Activated CD8-positive, alpha-beta memory T cell treated with anti-CD3 and anti-CD28 coated beads, Interleukin-2, amount 50 U/mL, for 24 hours (primary cell): ENCODE data around the gene CORIN.
"Not testable (repeated sequence)": the region's sequence is repeated elsewhere in the genome, so short reads cannot be mapped to it uniquely, and the experiment has no call there.

Experiments used
- DNase-seq: peaks from one replicate; pipeline ENCODE4 v3.0.0-alpha.2; 2020; ENCODE audit errors: extremely low read depth

The CORIN gene

DNA sequence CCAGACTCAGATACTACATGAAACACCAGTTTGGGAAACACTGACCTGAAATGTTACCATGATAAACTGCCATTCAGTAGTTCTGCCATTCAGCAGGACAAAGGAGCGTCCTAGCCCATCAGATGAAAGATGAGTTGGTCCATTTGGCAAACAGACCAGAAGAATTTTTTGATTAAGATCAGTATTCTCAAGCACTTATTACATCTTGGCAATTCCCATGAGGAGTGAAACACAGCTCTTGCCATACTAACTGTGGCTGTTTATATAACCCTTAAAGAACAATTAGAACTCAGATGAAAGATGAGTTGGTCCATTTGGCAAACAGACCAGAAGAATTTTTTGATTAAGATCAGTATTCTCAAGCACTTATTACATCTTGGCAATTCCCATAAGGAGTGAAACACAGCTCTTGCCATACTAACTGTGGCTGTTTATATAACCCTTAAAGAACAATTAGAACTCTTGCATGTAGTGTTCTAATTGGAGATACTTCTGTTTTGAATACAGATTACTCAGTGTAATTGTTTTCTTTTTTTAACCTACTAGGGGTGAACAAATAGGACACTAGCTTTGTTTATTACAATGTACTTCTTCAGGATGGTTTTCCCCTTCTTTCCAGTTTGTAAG, 146.0 kb downstream of the CORIN start:
- not testable (repeated sequence) for DNase-seq

DNA sequence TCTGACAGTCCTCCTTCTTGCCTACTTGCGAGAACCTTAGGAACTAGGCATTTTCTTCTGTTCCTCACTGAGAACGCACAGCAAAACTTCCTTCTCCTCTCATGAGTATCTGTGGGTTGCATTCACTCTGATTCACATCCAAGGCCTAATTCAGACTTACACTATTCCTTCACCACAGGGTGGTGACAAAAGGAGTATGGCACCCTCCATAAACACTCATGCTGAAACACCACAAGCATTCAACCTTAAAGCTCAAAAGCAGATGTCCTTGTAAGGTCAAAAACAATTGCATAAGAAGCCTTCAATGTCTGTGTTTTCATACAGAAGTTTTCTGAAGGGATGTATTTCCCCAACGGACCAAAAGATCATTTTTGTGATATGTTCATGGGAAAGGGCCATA, 147.3 kb downstream of the CORIN start:
- DNase-seq = no peak

- peak; percentile 25 for DNase-seq
These were observed 151.5 kb downstream of the CORIN start for GRCh38 chr4:47686294-47686872.

DNA sequence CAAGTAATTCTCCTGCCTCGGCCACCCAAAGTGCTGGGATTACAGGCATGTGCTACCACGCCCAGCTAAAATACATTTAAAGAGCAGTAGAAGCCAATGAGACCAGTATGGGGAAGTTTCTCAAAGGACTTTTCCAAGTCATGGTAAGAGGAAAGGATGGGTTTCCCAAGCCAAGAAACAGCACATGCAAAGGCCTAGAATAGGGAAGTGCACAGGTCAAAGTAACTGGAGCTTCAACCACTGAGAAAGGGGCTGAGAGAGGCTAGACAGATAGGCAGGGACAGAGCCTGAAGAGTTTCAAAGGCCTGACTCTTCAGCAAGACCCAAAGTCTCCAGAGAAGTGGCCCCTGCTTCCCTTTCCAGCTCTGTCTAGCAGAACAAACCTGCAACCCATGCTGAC, 162.1 kb downstream of the CORIN start:
- DNase-seq = no peak

GRCh38 chr4:47674144-47674543, 163.7 kb downstream of the CORIN start:
- no peak for DNase-seq

- DNase-seq = no peak
These were observed 165.2 kb downstream of the CORIN start for GRCh38 chr4:47672696-47673095.

DNA sequence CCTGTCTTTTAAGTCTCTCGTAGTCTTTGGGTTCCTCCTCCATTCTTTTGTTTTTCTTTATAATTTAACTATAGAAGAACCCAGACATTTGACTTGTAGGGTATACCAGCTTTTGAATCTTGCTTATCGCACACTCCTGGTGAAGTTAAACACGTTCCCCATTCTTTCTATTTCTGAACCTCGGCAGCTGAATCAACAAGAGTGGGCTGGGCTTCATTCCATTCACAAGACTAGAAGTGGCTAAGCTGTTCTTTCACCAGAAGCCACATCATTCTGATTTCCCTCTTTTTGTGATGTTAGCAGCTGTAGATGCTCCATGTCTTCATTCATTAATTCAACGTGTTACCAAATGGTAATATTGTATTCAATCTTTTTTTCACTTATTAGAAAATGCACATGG, 167.9 kb downstream of the CORIN start:
- no peak for DNase-seq

GRCh38 chr4:47668810-47669408, 169.0 kb downstream of the CORIN start:
- DNase-seq = no peak

DNA sequence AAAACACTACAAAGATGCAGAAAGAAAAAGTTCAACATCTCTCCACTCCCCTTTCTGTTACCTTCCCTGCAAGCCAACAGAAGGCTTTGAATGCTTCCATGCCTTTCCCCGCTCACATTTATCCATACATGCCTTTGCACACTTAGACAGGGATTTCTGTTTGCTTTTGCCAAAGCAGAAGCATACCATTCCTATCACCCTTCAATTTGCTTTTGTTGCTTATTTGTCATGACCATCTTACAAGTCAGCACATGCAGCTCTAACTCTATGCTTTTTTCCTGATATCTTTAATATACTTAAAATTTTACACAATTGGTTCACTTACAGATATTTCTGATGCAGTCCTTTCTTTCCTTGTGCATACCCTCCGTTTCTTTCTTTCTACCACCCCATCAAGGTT, 169.6 kb downstream of the CORIN start:
- no peak for DNase-seq

DNA sequence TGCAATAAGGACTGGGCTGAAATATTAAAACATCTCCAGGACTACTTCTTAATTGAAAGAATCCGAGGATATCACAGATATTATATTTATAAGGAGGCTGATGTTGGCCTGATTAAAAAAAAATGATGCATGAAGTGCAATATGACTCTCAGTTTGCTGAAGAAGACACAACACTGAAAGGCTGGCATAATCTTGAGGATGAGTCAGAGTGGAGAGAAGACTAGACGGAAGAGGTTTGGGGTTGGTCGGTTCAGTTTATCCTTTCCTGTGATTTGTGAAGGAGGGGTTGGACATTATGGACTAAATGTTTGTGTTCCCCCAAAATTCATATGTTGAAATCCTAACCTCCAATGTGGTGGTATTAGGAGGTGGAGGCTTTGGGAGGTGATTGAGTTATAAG, 170.3 kb downstream of the CORIN start:
- no peak for DNase-seq

DNA sequence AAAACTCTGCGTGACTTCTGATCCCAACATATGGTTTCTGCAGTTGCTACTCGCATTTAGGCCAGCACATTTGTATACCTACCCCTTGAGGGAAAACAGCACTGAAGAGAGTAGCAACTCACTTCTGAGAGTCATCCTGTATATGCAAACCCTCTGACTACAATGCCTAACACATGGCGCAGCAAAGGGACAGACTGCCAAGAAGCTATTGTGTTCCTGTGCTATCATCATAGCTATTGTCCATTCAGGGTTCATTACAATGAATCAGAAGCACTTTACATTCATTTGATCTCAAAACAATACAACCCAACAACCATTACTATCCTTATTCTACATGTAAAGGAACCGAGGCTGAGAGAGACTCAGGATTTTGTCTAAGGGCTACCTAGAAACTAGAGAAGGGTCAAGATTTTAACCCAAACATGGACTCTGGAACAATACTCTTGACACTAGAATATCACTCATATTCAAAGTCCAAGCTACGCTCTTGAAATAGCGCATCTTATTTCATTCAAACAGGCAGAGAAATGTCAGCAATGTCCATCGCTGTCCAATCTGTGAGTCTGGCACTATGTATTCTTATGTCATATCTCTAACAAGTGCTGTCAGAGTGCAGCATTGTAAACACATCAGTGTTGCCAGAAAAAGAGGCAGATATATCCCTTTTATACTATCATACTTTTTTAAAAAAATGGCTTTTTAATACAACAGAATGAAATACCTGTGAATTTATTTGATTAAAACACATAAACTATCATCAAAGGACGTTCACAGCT, 173.6 kb downstream of the CORIN start:
- DNase-seq = no peak

GRCh38 chr4:47662975-47663374, 174.9 kb downstream of the CORIN start:
- DNase-seq = no peak

DNA sequence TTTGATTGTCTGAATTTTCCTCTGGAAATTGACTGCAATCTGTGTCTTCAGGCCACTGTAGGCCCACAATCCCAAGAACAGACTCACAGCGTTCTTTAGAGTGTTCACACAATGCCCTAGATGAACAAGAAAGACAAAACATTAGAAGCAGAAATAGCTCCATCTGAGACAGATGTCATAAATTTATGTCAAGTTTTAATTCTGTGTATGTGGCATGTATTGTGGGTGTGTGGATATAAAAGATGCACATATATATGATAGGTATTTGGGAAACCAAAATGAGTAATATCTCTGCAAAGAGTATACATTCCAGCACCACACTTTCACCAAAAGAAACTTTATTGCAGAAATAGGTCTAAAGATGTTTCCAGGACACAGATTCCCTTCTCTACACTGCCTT, 176.1 kb downstream of the CORIN start:
- no peak for DNase-seq

GRCh38 chr4:47659342-47659741, 178.5 kb downstream of the CORIN start:
- no peak for DNase-seq

- no peak for DNase-seq
These were observed 182.7 kb downstream of the CORIN start for GRCh38 chr4:47654972-47655693.

GRCh38 chr4:47652092-47652491, 185.8 kb downstream of the CORIN start:
- DNase-seq = no peak

DNA sequence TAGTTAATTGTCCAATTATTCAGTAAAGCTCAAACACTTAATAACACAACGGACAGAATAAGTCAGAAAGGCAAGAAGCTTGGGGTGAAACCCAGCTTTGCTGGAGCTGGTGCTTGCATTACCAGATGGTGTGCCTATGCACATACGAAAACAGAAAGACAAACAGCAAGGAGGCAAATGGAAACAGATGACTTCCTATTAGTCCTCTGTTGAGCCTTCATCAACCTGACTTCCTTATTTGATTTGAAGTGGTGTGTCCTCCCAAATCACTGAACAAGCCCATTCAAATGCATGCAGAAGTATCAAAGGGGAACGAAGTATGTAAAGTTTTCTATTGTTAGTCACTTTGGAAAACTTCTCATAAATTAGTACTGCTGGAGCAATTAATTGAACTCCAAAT, 186.6 kb downstream of the CORIN start:
- no peak for DNase-seq

- DNase-seq = no peak
These were observed 187.2 kb downstream of the CORIN start for GRCh38 chr4:47650584-47651130.

DNA sequence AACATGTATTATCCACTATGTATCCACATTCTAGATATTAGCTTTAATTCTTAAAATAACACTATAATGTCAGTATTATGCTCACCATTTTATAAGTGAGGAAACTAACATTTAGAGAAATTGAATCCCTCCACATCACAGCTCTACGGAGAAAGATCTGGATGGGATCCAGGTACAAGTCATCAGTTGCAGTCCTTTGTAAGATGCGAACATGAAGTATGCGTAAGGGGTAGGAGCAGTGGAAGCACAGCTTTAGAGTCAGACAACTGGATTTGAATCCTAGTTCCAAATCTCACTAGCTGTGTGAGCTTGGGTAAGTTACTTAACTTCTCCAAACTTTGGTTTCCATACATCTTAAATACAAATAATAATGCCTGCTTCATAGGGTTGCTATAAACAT, 190.3 kb downstream of the CORIN start:
- DNase-seq = no peak

GRCh38 chr4:47647029-47647428, 190.8 kb downstream of the CORIN start:
- no peak for DNase-seq

DNA sequence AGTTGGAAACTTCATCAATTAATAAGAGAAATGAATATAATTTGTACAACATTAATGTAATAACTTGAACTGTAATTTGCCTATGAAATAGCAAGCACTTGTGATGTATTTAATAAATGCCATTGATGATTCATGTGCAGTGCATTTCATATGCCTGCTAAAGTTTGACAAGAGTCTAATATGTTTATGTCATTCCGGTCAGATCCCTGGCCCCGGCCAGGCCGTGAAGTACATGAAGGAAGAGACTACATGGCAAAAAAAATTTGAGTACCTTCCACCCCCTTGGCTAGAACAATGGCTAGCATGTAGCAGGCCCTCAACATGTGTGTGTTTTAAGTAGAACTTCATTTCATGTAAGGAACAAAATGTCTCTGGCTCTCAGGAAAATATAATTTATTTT, 191.5 kb downstream of the CORIN start:
- no peak for DNase-seq

DNA sequence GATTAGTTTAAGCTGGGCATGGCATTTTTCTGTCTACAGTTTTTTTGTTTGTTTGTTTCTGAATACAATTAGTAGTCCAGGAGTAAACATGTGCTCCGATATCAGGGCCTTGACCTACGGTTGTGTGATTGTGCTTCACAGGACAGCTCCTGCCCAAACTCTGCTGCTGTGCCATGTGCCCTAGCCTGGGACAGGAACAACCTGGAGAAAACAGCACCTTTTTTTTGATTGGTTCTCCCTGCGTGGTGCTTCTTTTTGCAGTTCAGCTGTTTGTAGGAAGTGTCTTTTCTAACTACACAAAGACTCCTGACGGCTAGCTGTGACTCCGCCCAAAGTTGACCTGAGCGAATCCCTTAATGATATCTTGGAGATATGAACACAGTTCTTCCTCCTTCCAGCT, 194.0 kb downstream of the CORIN start:
- DNase-seq = no peak
